Measurements from ENCODE around the gene HPS1.

Gene HPS1

DNA sequence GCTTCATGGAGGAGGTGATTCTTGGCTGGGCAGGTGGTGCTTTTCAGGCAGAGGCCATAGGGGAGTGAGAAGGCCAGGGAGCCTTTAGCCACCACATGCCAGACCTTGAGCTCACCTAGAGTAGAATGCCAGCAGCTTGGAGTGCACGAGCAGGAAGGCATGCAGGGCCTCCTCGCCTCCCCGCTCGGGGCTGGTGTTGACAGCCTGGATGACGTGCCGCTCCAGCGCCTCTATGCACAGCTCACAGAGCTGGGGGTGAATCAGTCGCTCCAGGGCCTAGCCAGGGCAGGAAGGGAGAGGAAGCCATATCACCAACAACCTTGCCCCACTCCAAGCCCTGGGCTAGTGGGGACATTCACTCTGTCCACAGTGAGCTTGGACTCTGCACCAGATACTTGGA, 15.7 kb downstream of the HPS1 start:
- DNase-seq (no peak), ATAC-seq (no peak)

DNA sequence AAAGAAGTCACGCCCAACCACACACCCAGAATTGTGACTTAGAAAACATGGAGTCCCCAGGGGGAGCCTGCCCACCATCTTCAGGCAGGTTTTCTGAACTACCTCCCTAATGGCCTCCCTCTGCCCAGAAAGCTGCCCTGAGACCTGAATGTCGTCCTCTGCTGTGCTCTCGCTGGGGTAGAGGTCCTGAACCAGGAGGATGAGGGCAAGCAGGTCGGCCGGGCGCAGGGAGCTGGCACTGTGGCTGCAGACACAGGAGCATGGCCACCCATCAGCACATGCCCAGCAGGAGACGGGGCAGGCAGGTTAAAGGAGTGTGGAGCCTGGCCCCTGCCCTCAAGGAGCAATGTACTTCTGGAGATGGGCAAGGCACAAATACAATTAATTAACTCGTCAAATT, 16.3 kb downstream of the HPS1 start:
- ATAC-seq, result no peak
- no peak for DNase-seq

DNA sequence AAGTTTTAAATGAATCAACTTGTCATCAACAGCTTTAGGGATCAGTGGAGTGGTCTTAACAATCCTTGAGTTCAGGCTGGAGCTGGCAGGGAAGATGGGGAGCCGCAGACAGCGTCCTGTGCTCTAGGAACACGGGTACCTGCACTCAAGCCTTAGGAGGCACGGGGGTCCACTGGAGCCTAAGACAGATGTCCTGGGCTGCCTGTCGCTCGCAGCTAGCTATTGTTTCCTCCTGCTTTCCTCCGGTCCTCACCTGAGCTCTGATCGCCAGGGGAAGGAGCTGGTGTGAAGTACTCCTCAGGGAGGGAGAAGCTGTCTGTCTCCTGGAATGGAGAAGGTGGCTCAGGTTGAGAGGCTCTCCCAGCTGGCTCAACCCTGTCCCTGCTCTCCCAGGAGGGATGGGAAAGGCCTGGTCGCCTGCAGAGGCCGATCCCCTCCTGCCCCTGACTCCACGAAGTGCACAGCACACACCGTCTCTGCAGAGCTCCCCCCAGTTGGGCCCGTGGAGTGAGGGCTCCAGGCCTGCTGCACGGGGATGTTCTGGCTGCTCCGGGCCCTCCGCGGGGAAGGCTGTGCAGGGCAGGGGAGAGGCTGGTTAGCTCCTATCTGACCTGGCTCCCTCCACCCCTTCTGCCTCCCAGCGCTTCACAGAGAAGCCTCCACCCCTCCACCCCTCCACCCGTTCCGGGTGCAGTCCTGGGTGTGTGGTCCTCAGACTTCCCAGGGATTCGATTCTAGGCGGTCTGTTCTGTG, 17.2 kb downstream of the HPS1 start:
- ATAC-seq (no peak), DNase-seq (no peak)

DNA sequence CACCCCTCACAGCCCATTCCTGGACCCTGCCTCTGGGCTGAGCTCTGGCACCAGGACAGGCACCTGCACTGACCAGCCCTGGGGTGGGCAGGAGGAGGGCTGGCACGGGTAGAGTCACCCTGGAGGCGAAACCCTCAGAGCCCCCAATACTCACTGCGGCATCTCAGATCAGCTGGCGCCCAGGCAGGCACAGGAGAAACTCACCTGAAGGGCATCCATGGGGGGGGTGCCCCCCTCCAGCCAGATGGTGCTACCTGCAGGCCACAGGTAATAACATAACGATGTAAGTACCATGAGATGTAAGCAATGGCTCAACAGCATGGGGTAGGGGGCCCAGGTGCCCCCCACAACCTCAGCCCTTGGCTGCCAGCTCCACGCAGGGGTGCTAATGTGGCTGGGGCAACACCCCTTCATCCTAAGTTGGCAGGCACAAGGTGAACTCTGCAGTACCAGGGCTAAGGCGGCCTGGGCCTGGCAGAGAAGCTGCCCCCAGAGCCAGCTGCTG, 19.7 kb downstream of the HPS1 start:
- no peak for DNase-seq
- no peak for ATAC-seq

DNA sequence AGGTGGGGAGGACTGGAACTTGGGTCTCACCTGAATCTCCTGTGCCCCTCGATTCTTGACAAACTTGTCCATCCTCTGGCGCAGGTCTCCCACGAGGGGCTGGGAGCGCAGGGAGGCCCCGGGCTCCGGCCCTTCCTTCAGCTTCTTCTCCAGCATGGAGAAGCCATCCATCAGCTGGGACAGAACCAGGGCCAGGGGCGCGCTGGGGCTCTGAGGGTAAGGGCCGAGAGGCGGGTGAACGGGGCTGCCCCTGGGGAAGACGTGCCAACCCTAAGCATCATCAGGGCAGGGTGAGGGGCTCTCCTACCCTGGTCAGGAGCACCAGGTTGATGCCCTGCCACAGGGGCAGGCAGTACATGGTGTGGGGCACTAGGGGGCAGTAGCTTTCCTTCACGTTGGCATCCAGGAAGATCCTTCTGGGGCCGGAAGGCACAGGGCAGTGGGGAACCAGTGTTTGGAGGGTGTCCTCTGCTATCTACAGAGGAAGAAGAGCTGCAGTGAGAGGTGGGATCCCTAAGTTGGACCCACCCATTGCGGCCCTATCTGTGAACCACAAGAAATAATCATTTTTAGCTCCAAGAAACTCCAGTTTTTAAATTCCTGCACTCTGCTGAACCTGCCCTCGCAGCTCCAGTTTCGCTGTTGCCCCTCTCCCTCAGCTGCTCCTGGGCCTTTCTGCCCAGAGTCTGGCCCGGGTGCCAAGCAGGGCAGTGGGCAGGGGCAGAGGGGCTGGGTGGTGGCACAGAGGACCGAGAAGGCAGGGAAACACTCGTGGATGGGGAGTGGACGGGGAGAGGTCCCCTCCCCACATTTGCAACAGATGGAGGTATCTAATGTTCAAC, 21.0 kb downstream of the HPS1 start:
- peak; percentile 76 for ATAC-seq
- DNase-seq, result peak; percentile 54

DNA sequence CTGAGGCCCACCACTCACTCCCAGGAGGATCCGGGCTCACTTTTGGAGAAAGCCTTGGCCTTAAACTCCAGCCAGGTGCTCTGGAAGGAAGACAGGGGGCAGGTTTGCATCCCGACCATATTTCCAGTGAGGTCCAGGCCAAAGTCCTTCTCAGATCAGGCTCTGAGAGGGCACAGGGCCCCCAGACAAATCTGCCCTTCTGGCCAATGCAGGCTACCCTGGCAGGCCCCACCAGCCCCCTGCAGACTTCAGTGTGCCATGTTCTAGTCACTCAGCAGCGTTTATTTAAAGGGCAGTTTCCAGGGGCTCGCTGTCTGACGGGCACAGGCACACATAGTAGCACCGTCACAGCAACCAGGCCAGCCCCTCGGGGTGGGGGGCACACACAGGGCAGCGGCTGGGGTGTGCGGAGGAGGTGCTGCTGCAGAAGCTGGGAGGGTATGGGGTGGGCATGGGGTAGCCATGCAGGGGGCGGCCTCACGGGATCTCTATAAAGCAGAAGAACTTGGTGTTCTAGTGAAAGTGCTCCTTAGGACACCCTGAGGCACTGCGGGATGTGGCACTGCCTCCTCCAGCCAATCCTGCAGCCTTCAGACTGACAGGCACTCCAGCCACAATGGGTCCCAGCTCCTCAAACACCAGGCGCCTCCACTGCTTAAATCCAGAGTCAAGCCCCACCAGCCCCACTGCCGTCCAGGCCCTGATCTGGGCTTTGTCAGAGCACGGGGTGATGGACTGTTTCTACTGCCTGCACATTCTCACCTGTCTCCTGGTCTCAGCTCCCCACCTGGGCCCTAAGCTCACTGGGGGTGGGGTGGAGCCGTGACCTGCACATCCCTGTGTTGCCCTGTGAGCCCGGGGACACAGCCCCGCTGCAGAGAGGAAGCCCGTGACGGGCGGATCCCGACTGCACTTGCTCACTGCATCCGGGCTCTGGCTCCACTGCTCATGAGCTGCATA, 22.2 kb downstream of the HPS1 start:
- ATAC-seq, result no peak
- no peak for DNase-seq

DNA sequence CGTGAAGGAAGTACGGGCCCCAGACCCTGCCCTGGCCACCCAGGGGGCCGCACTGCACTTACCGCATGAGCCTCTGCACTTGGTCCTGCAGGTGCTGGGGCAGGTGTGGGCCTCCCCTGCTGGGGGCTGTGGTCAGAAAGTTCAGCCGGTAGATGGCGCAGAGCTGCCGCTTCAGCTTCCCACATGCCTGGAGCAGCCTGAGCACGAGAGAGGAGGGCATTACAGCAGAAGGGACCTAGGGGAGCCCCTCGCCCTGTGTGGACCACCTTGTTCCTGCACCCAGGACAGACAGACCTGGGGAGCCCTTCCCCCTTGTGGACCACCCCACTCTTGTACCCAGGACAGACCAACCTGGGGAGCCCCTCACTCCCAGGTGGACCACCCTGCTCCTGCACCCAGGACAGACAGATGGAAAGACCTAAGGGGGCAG, 23.0 kb downstream of the HPS1 start:
- DNase-seq, result no peak
- no peak for ATAC-seq

DNA sequence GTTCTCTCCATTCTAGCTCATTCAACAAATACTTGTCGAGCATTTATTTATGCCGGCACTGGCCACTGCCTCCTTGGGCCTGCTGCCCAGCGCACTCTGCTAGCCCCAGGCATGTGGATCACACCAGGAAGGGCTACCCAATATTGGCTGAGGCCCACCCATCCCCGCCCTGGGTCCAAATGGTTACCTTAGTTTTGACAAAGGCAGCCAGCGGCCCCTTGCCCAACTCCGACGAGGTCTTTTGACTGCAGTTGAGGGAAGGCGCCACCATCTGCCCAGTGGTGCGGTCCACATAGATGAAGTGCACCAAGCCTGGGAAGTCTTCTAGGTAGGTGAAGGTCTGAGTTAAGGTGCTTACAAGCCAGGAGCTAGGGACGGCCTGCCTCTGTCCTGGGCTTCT, 24.6 kb downstream of the HPS1 start:
- ATAC-seq, result no peak

DNA sequence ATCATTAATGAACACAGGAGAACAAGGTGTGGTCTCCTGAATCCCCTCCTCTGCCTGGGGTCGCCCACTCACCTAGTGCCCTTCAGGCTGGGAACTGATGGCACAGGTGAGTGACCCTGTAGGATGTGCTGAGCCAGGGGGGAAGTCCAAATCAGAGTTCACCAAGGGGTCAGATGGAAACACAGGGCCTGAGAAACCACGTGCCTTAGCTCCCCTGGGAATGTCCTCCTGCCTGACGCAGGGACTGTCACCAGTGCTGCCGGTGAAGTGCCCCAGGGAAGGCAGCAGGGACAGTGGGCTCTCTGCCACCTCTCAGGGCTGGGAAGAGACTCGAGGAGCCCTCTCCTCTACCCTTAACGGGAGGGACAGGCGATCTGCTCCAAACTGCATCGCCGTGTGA, 25.9 kb downstream of the HPS1 start:
- ATAC-seq (no peak), DNase-seq (no peak)

More for the DNA sequence above, 24.6 kb downstream of the HPS1 start:
- no peak for DNase-seq

DNA sequence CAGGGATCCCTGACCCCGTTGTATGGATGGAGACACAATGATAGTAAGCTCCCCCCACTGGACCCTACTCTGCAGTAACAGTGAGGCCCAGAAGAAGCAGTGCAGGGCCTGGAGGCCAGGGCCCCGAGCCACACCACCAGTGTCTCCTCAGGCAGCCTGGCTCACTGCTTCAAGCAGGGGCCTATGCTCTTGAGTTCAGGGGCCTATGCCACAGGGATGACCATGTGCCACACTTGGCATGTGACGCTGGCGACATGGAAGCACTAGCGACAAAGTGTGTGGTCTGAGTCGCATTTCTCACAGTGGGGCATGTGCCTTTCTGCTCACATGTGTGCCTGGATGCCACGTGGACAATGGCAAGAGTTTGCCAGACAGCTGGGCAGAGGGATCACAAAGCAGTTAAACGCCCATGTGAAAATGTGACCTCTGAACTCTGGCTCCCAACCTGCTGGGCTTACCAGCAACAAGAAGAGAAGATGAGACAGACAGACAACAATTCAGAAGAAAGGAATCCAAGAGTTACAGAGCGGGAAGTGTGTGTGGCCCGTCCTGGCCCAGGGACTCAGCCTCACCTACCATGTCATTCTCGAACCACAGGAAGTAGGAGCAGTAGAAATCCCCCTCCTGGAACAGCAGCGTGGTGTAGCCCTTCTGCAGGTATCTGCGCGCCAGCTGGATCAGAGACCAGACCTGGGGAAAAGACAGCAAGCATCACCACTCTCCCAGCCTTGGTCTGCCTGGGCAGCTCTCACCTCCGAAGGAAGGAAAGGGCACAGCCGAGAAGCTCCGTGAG, 27.1 kb downstream of the HPS1 start:
- no peak for DNase-seq
- no peak for ATAC-seq

DNA sequence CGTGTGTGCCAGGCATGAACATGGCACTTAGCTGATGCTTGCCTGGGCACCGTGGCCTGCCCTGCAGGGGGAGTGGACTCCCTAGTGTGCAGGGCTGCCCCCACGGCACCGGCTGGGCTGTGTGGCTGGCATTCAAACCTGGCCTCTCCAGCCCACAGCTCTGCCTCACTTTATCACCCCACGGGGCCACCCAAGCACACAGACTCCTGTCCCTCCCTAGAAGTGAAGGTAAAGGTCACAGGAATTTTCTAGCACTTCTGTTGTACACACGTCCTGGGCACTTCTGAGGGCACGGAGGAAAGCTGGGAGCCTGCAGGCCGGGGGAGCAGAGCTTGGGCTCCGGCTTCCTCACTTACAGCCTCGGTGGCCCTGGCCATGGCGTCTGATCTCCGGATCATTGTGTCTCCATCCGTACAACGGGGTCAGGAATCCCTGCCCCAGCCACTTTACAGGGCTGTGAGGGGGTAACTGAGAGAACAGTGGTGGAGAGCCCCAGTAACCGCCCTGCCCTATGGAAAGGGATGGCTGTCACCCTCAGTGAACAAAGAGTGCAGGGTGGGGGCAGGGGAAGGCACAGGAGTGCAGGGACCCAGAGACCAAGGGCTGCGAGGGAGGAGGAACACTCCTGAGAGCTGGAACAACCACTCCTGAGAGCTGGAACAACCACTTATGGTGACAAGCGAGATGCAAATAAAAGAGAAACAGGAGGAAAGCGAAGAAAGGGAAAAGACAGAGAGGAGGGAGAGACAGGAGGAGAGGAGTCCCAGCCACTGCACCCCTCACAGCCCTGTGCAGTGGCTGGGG, 27.9 kb downstream of the HPS1 start:
- ATAC-seq (no peak), DNase-seq (no peak)

DNA sequence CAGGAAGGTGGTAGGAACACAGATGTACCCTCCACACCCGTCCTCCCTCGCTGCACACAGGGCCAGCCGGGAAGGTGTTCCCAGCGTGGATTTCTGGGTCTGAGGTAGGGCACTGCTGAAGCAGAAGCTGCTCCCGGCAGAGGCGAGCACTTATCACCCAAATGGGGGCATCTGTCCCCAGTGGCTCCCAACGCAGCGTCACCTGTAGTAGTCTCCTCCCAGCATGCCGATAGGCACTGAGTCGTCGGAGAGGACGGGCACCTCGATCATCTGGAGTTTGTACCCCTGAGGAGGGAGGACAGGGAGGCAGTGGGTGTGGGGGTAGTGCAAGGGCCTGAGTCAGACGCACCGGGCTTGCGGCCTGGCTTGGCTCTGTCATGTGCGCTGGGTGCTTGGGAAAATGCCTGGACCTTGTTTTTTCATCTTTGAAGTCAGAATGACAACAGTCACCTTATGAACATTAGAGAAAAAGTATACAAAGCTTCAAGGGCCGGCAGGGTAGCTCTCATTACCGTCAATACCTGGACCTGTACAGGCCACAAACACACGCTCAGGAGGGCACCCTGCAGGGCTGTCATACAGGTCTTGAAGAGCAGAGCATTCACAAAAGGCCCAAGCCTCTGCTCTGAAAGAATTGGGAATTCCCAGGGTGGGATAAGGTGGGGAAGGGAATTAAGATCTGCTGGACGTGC, 28.6 kb downstream of the HPS1 start:
- DNase-seq, result no peak
- no peak for ATAC-seq

DNA sequence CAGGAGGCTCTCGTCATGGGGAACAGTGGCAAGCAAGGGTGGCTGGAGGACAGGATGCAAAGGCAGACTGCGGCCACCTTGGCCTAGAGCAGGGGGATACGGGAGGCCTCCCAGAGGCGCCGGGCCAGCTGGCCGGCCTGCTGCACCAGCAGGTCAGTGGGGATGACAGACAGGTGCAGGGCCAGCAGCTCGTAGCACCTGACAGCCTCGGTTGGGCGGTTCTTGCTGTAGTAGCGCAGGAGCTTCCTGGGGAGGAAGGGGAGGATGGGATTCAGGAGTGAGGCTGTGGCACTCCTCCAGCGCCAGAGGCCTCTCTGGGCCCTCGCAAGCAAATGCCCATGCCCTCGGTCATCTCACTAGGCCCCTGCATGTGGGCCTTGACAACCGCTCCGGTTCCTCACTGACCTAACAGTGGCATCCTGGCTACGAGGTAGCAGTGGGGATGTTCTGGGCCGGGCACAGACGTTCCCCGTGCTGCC, 29.2 kb downstream of the HPS1 start:
- ATAC-seq (no peak), DNase-seq (no peak)

DNA sequence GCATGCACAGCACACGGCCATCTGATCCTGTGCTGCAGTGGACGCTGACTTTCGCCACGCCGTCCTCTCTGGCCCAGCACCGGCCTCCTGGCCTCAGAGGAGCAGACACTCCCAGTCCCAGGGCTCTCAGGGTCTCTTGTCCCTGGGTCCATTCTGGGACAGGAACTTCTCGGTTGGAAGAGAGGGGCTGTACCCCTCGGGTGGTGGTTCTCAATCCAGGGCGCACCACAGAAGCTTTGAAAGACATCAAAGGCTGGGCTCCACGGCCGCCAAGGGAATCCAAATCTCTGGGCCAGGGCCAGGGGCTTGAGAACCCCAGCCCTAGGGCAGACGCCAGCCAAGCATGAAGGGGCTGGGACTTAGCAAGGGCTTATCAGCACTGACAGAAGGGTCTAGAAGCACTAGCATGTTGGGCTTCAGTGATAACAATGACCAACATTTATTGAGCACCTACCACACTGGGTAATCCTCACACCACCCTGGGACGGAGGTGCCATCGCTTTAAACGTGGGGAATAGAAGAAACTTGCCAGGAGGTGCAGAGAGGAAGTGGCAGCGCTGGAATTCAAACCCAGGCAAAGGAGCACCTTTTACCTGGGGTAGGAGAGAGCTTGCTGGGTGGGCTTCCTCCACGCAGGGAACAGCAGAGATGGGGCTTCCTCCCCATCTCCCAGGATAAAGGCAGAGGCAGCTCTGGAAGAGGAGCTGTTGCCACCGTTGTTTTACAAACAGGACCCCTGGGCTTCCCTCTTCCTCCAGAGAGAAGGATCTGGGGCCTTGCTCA, 29.9 kb downstream of the HPS1 start:
- DNase-seq (no peak), ATAC-seq (no peak)

DNA sequence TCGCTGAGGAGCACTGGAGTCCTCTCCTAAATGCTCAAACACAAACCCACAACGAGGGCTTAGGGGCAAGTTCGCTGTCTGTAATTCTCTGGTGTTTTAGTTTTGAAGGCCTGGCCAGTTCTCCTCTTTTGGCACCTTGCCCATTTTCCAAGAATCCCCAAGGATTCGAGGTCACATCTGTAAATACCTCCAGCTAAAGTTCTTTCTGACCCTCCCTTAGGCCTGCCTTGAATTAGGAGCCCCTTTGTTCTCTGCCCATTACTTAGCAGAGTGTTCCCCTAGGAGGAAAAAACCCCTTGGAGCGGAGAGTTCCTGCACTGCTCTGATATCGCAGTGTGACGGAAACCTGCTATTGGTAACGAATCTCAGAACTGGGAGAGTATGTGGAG, 31.0 kb downstream of the HPS1 start:
- no peak for DNase-seq
- no peak for ATAC-seq

DNA sequence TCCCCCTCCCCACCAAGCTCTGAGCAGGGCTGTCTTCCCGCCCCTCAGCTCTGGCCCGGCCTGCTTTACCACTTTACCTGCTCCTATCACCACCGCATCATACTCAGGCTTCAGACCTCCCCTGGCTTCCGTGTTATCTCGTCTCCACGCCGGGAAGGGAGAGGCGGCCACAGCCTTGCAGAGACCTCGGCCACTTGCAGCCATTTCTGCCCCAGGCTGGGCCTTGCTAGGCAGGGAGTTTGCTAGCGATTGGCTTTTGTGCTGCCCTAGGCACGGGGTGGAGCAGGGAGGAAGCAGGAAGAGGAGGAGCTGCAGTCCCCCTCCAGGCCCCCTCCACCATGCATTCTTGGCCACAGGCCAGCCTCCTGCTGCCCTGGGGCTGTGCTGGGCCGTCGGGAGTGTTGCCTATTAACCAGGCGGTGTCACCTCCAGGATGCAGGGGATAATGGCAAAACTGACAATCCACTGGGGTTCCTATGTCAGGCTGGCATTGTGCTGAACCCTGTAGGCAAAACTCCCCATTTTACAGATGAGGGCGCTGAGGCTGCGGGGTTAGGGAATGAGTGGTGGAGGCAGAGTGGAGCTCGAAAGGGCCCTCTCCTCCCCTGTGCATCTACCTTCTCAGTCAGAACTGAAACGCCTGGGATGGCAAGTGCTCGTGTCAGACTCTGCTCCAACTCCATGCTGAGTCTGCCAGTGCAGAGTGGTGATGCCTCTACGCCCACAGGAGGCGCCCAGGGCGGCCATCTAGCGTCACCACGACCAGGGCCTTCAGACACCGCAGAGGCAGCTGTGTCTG, 31.6 kb downstream of the HPS1 start, which contains the start of gene PYROXD2:
PYROXD2 (minus strand) TSS at position 251 of the 799 bp plus-strand sequence; CDS start at position 204, 47 bp downstream.
- DNase-seq (peak; percentile 47), ATAC-seq (peak; percentile 69)

DNA sequence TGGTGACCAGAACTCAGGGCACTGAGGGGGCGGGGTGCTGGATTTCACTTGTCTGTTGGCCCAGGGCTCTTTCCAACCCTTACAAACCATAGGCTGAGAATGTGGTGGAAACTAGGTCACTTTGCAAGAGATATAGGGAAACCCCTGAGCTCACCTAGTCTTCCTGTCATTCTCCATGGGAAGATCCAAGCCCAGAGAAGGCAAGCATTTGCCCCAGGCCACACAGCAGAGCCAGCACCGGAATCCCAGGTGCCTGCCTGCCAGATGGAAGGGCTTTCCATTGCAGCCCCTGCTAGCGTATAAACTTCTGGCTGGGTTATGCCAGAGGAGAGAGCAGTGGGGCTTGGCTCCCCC, 32.2 kb downstream of the HPS1 start:
- ATAC-seq (no peak), DNase-seq (peak; percentile 9)

DNA sequence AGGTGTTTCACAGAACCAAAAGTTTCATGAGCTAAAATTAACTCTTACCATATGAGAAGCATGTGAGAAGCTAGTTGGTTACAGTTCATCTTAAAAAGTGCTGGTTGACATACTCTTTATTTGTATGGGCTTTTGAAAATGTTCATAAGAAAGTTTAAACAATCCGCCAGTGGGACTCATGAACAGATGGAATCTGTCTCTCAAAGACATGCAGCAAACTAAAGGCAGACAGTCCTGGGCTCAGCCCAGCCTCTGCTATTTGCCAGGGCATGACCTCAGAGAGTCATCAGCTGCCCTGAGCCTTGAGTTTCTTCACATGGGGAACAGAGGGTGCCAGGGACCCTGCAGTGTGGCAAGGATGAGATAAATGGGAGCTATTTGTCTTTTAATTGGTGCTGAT, 35.0 kb downstream of the HPS1 start:
- ATAC-seq, result no peak
- no peak for DNase-seq

All from stimulated activated naive CD8-positive, alpha-beta T cell treated with anti-CD3 and anti-CD28 coated beads, Interleukin-15, Interleukin-2, amounts not matched to agents 100 U/mL and 50 U/mL, for 24 hours (primary cell).